Breast epithelium (tissue), 4 donors: Measurements from ENCODE around the gene KRABD2.
"Not testable (repeated sequence)": the region's sequence is repeated elsewhere in the genome, so short reads cannot be mapped to it uniquely, and the experiment has no call there.

ENCODE experiments used
- DNase-seq, 2 donors: peaks; one replicate each; pipeline ENCODE4 v3.0.0-alpha.2; 2019; ENCODE audit warnings: low spot score in 2 of 2
- H3K27ac ChIP-seq, 2 donors: fragments of 200-600 bp; sonication (generic) in 1 of 2; one replicate each; pipeline ENCODE4 v1.5.1; 2016 to 2019; ENCODE audit warnings: mild to moderate bottlenecking in 1 of 2
- H3K27me3 ChIP-seq, 2 donors: fragments of 200-600 bp; sonication (generic) in 1 of 2; one replicate each; pipeline versions ENCODE4 v1.5.1 to v1.6.0; 2017 to 2019; ENCODE audit warnings: control low read depth in 1 of 2, mild to moderate bottlenecking in 1 of 2
- H3K36me3 ChIP-seq: fragments of 200-600 bp; one replicate; pipeline ENCODE4 v1.5.1; 2019
- H3K4me1 ChIP-seq, 2 donors: fragments of 200-600 bp; sonication (generic); one replicate each; pipeline ENCODE4 v1.5.1; 2016 to 2019; ENCODE audit warnings: control low read depth in 1 of 2
- H3K4me3 ChIP-seq, 3 donors: fragments of 200-600 bp; sonication (generic); 1 replicate in 2 of 3; 2 replicates in 1 of 3; pipeline ENCODE4 v1.5.1; 2016 to 2019; ENCODE audit warnings: mild to moderate bottlenecking in 3 of 3, moderate library complexity in 2 of 3
- H3K9me3 ChIP-seq, 2 donors: fragments of 200-600 bp; sonication (generic) in 1 of 2; one replicate each; pipeline ENCODE4 v1.5.1; 2016 to 2019; ENCODE audit warnings: control low read depth in 1 of 2
- CTCF ChIP-seq, 3 donors: fragments of 450-650 bp; IDR thresholded peaks; one replicate each; pipeline ENCODE4 v1.5.1; 2016 to 2017; ENCODE audit warnings: antibody characterized with exemption in 3 of 3, mild to moderate bottlenecking in 3 of 3, moderate library complexity in 3 of 3
- POLR2A ChIP-seq: fragments of 450-650 bp; IDR thresholded peaks from one replicate; pipeline ENCODE4 v1.6.1; 2016; ENCODE audit warnings: antibody characterized with exemption, mild to moderate bottlenecking, moderate library complexity
- POLR2AphosphoS5 ChIP-seq, 3 donors: sonication (generic); formaldehyde crosslinking; IDR thresholded peaks; one replicate each; pipeline ENCODE4 v1.6.1; 2017; ENCODE audit warnings: antibody characterized with exemption in 3 of 3
- intact Hi-C: fragments of 100-400 bp; cut with DNase I; formaldehyde crosslinking; loops from one replicate; pipeline ENCODE4 v1.15.1; 2023; ENCODE audit warnings: low total_unique reads

Gene KRABD2

DNA sequence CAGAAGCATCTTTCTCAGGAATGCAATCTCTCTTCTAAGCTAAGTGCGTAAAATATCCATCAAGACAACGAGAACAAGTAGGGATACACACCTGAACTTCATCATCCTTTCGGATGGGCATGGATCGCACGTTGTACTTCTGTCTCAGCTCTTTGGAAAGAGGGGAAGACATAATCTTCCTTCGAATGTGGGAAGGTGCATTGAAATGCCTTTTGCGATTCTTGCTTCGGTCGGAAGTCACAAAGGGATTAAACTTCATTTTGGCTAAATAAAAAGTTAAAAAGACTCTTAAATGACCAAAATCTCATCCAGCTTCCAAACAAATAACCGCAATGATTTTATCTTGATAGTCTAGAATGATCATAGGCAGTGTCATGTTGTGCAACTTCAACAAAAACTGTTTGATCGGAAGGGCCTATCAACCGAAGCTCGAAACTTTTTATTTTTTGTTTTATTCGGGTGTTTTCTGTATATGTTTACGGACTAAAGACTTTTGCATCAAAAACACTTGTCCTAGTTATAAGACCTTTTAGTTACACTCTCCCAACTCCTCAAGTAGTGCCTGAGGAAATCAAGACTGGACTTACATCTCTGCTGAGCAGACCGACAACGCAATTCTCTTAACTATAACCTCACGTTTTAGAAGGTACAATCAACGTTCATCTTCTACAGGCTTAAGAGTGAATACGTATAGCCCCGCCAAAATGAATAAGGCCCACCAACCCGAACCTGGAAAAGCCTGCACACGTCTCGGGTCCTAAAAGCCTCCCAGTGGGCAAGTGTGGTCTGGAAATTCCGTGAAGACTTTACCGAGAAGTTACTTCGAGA lies 5.8 kb upstream of the KRABD2 start:
- H3K4me1 ChIP-seq = peaks cover 4 to 15% of the 10 kb centered on the region in 2 donors
- H3K4me3 ChIP-seq = peak overlapping the region; percentile 79 to 97 (median 80)
- H3K27me3 ChIP-seq = no peaks in the 10 kb centered on the region
- H3K9me3 ChIP-seq = no peaks in the 10 kb centered on the region
- DNase-seq = no peak
- H3K36me3 ChIP-seq = no peaks in the 10 kb centered on the region
- intact Hi-C loops = no loop called here
- peak overlapping the region; percentile 89 to 94 for H3K27ac ChIP-seq
- no peak for TF ChIP-seq CTCF (IDR thresholded peaks at IDR 0.05)
- TF ChIP-seq POLR2AphosphoS5 (IDR thresholded peaks at IDR 0.05) = no peak
- TF ChIP-seq POLR2A = no peak

- Histone ChIP-seq H3K9me3 (no peaks in the 10 kb centered on the region), H3K36me3 (no peaks in the 10 kb centered on the region), H3K27me3 (no peaks in the 10 kb centered on the region), H3K27ac (peak overlapping the region in 1 of 2 donors; percentile 40), H3K4me3 (peak overlapping the region in 1 of 3 donors; percentile 97), H3K4me1 (peaks cover 4 to 15% of the 10 kb centered on the region in 2 donors)
- TF ChIP-seq POLR2A (no peak), POLR2AphosphoS5 (IDR thresholded peaks at IDR 0.05) (no peak), CTCF (IDR thresholded peaks at IDR 0.05) (no peak)
- intact Hi-C loops = no loop called here
- no peak for DNase-seq
These were observed 3.5 kb upstream of the KRABD2 start for GRCh38 chr17:8380049-8380448.

GRCh38 chr17:8378117-8378516 lies 1.6 kb upstream of the KRABD2 start:
- H3K4me1 ChIP-seq = peaks cover 4 to 10% of the 10 kb centered on the region in 2 donors
- H3K4me3 ChIP-seq, H3K36me3 ChIP-seq, intact Hi-C loops, H3K27ac ChIP-seq, H3K9me3 ChIP-seq, H3K27me3 ChIP-seq, DNase-seq: not testable (repeated sequence)

DNA sequence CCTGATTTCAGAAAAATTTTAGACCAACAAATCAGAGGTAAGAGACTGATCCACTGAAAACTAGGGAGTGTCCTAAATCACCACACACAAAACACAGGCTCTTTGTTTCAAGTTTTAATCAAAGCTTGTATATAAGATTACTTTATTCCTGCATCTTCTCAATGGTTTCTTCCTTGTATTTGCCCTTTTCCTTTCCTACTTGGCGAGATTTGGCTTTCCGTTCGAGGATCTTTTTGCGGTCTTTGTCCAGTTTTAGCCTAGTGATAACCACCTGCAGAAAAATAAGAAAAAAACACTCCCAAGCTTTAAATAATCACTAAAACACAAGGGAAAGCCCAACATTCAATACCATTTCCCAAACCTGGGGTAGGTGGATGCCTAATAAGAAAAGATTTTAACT lies 918 bp upstream of the KRABD2 start:
- Histone ChIP-seq H3K36me3 (no peaks in the 10 kb centered on the region), H3K9me3 (no peaks in the 10 kb centered on the region), H3K4me1 (peaks cover 4 to 10% of the 10 kb centered on the region in 2 donors), H3K27me3 (no peaks in the 10 kb centered on the region), H3K4me3 (no peak overlapping the region), H3K27ac (no peak overlapping the region)
- intact Hi-C loops = no loop called here
- TF ChIP-seq POLR2A (no peak), POLR2AphosphoS5 (IDR thresholded peaks at IDR 0.05) (no peak), CTCF (IDR thresholded peaks at IDR 0.05) (no peak)
- DNase-seq = no peak

DNA sequence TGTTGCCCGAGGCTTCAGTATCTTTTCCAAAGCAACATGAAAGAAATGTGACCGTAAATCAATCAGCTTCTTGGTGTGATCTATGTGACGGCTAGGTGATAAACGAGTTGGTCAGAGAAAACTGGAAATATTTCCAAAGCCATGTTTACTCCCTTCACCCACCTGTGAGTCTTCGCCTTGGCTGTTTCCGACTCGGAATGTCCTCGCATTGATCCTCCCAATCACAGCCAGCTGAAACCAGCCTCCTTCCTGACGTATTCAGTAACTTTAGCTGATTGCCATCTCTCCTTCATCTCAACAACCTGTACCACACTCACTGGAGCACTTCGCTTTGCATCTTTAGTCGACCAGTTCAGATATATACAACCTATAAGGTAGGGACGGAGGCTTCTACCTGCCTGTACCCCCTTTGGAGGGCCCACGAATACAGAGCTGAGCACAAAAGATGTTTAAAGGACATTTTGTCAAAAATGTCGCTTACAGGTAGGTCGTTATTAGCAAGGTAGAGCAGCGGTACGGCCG lies 705 bp downstream of the KRABD2 start:
- Histone ChIP-seq H3K4me3 (peak overlapping the region; percentile 53 to 74 (median 71)), H3K9me3 (no peaks in the 10 kb centered on the region), H3K36me3 (no peaks in the 10 kb centered on the region), H3K27me3 (no peaks in the 10 kb centered on the region), H3K4me1 (peaks cover 0 to 9% of the 10 kb centered on the region in 2 donors), H3K27ac (peak overlapping the region; percentile 82 to 93)
- TF ChIP-seq CTCF (IDR thresholded peaks at IDR 0.05) (no peak), POLR2AphosphoS5 (IDR thresholded peaks at IDR 0.05) (no peak), POLR2A (no peak)
- intact Hi-C loops = no loop called here
- no peak for DNase-seq

DNA sequence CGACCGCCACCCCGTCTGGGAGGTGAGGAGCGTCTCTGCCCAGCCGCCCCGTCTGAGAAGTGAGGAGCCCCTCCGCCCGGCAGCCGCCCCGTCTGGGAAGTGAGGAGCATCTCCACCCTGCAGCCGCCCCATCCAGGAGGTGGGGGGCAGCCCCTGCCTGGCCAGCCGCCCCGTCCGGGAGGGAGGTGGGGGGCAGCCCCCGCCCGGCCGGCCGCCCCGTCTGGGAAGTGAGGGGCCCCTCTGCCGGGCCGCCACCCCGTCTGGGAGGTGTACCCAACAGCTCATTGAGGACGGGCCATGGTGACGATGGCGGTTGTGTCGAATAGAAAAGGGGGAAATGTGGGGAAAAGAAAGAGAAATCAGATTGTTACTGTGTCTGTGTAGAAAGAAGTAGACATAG lies 2.6 kb downstream of the KRABD2 start:
- H3K9me3 ChIP-seq, H3K36me3 ChIP-seq, H3K27ac ChIP-seq, intact Hi-C loops, H3K27me3 ChIP-seq, DNase-seq, H3K4me1 ChIP-seq, H3K4me3 ChIP-seq: not testable (repeated sequence)
